ENCODE results near the gene ICA1. TPM values are rescaled to one million over a fixed set of nuclear protein-coding genes. Genes with fewer than 3 reads are reported as not detected.

ICA1 gene
- total RNA-seq, 1 experiment from 2014 or later: 31.5 TPM

GRCh38 chr7:8142477-8142876, 119.5 kb downstream of the ICA1 start:
- Mint-ChIP-seq H3K4me1 (ENCODE audit: insufficient read depth, unreplicated experiment) (no peaks in the 10 kb centered on the region), H3K27me3 (ENCODE audit: insufficient read depth, unreplicated experiment) (no peaks in the 10 kb centered on the region)
- CTCF ChIA-PET: no interaction called here

GRCh38 chr7:8141070-8141469, 120.9 kb downstream of the ICA1 start:
- Mint-ChIP-seq H3K36me3 (ENCODE audit: insufficient read depth, unreplicated experiment) (no peaks in the 10 kb centered on the region), H3K27me3 (ENCODE audit: insufficient read depth, unreplicated experiment) (no peaks in the 10 kb centered on the region), H3K4me3 (ENCODE audit: unreplicated experiment) (no peak overlapping the region), H3K9me3 (ENCODE audit: unreplicated experiment) (no peaks in the 10 kb centered on the region), H3K4me1 (ENCODE audit: insufficient read depth, unreplicated experiment) (no peaks in the 10 kb centered on the region), H3K27ac (ENCODE audit: low read depth, unreplicated experiment) (no peak overlapping the region)
- TF ChIP-seq, protein P1, sequence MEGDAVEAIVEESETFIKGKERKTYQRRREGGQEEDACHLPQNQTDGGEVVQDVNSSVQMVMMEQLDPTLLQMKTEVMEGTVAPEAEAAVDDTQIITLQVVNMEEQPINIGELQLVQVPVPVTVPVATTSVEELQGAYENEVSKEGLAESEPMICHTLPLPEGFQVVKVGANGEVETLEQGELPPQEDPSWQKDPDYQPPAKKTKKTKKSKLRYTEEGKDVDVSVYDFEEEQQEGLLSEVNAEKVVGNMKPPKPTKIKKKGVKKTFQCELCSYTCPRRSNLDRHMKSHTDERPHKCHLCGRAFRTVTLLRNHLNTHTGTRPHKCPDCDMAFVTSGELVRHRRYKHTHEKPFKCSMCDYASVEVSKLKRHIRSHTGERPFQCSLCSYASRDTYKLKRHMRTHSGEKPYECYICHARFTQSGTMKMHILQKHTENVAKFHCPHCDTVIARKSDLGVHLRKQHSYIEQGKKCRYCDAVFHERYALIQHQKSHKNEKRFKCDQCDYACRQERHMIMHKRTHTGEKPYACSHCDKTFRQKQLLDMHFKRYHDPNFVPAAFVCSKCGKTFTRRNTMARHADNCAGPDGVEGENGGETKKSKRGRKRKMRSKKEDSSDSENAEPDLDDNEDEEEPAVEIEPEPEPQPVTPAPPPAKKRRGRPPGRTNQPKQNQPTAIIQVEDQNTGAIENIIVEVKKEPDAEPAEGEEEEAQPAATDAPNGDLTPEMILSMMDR (IDR thresholded peaks at IDR 0.05; ENCODE audit: unreplicated experiment): no peak
- no peak for DNase-seq (ENCODE audit: unreplicated experiment)
- no TSS peak for BruUV-seq (replicated peaks)
- intact Hi-C loops (cut with micrococcal nuclease): no loop called here
- CTCF ChIA-PET: no interaction called here
- POLR2A ChIA-PET: no interaction called here

More at GRCh38 chr7:8142477-8142876, 119.5 kb downstream of the ICA1 start:
- TF ChIP-seq, protein P1 (IDR thresholded peaks at IDR 0.05; ENCODE audit: unreplicated experiment): no peak
- intact Hi-C loops (cut with micrococcal nuclease): no loop called here
- POLR2A ChIA-PET: no interaction called here
- no TSS peak for BruUV-seq (replicated peaks)
- H3K4me3 Mint-ChIP-seq (ENCODE audit: unreplicated experiment): no peak overlapping the region
- no peaks in the 10 kb centered on the region for H3K9me3 Mint-ChIP-seq (ENCODE audit: unreplicated experiment)
- no peaks in the 10 kb centered on the region for H3K36me3 Mint-ChIP-seq (ENCODE audit: insufficient read depth, unreplicated experiment)
- no peak overlapping the region for H3K27ac Mint-ChIP-seq (ENCODE audit: low read depth, unreplicated experiment)
- DNase-seq (ENCODE audit: unreplicated experiment): no peak

GRCh38 chr7:8136051-8136730, 125.8 kb downstream of the ICA1 start:
- Mint-ChIP-seq H3K27me3 (ENCODE audit: insufficient read depth, unreplicated experiment) (no peaks in the 10 kb centered on the region), H3K4me1 (ENCODE audit: insufficient read depth, unreplicated experiment) (no peaks in the 10 kb centered on the region), H3K4me3 (ENCODE audit: unreplicated experiment) (no peak overlapping the region), H3K36me3 (ENCODE audit: insufficient read depth, unreplicated experiment) (no peaks in the 10 kb centered on the region), H3K9me3 (ENCODE audit: unreplicated experiment) (no peaks in the 10 kb centered on the region), H3K27ac (ENCODE audit: low read depth, unreplicated experiment) (no peak overlapping the region)
- ChIA-PET POLR2A (no interaction called here), CTCF (no interaction called here)
- TF ChIP-seq, protein P1 (IDR thresholded peaks at IDR 0.05; ENCODE audit: unreplicated experiment): no peak
- BruUV-seq (replicated peaks): no TSS peak
- DNase-seq (ENCODE audit: unreplicated experiment): no peak
- intact Hi-C loops (cut with micrococcal nuclease): no loop called here

GRCh38 chr7:8135417-8135816, 126.5 kb downstream of the ICA1 start:
- Mint-ChIP-seq H3K4me3 (ENCODE audit: unreplicated experiment) (no peak overlapping the region), H3K27ac (ENCODE audit: low read depth, unreplicated experiment) (no peak overlapping the region), H3K36me3 (ENCODE audit: insufficient read depth, unreplicated experiment) (no peaks in the 10 kb centered on the region), H3K9me3 (ENCODE audit: unreplicated experiment) (no peaks in the 10 kb centered on the region), H3K4me1 (ENCODE audit: insufficient read depth, unreplicated experiment) (no peaks in the 10 kb centered on the region), H3K27me3 (ENCODE audit: insufficient read depth, unreplicated experiment) (no peaks in the 10 kb centered on the region)
- DNase-seq (ENCODE audit: unreplicated experiment): no peak
- ChIA-PET POLR2A (no interaction called here), CTCF (no interaction called here)
- BruUV-seq (replicated peaks): no TSS peak
- TF ChIP-seq, protein P1 (IDR thresholded peaks at IDR 0.05; ENCODE audit: unreplicated experiment): no peak
- intact Hi-C loops (cut with micrococcal nuclease): no loop called here

Data from MCF 10A (cell line).